OCI-M1 (cell line): ENCODE results near the gene BANF2.
"Not testable (repeated sequence)": the region's sequence is repeated elsewhere in the genome, so short reads cannot be mapped to it uniquely, and the experiment has no call there.

Experiments used
- DNase-seq: peaks from one replicate; lab custom pipeline; 2025; lab: John Stamatoyannopoulos, UW

BANF2 gene

GRCh38 chr20:17682889-17683198 is 16.9 kb upstream of the BANF2 start:
- DNase-seq, result no peak

- DNase-seq, result no peak
Observed at GRCh38 chr20:17683218-17684076, 16.3 kb upstream of the BANF2 start.

GRCh38 chr20:17684077-17684888 is 15.5 kb upstream of the BANF2 start:
- DNase-seq, result no peak

GRCh38 chr20:17685168-17685567 is 14.6 kb upstream of the BANF2 start:
- DNase-seq, result no peak

GRCh38 chr20:17687800-17688199 is 12.0 kb upstream of the BANF2 start:
- no peak for DNase-seq

- DNase-seq, result no peak
Observed at GRCh38 chr20:17688965-17689364, 10.8 kb upstream of the BANF2 start.

GRCh38 chr20:17690144-17690543 is 9.6 kb upstream of the BANF2 start:
- DNase-seq, result no peak

- no peak for DNase-seq
Observed at GRCh38 chr20:17691758-17692157, 8.0 kb upstream of the BANF2 start.

- no peak for DNase-seq
Observed at GRCh38 chr20:17693444-17694001, 6.2 kb upstream of the BANF2 start.

GRCh38 chr20:17694767-17695166 is 5.0 kb upstream of the BANF2 start:
- DNase-seq, result no peak

- DNase-seq, result no peak
Observed at GRCh38 chr20:17696287-17696686, 3.5 kb upstream of the BANF2 start.

GRCh38 chr20:17697171-17697570 is 2.6 kb upstream of the BANF2 start:
- no peak for DNase-seq

GRCh38 chr20:17698384-17698783 is 1.4 kb upstream of the BANF2 start:
- DNase-seq, result no peak

GRCh38 chr20:17700637-17701036 is 871 bp downstream of the BANF2 start:
- DNase-seq, result no peak

GRCh38 chr20:17701826-17702225 is 2.1 kb downstream of the BANF2 start:
- DNase-seq, result no peak

GRCh38 chr20:17704589-17705317 is 5.0 kb downstream of the BANF2 start:
- DNase-seq, result no peak

GRCh38 chr20:17705916-17706315 is 6.2 kb downstream of the BANF2 start:
- no peak for DNase-seq

- DNase-seq, result no peak
Observed at GRCh38 chr20:17706632-17707031, 6.9 kb downstream of the BANF2 start.

- not testable (repeated sequence) for DNase-seq
Observed at GRCh38 chr20:17707951-17708350, 8.2 kb downstream of the BANF2 start.

- no peak for DNase-seq
Observed at GRCh38 chr20:17708675-17709360, 9.1 kb downstream of the BANF2 start.

GRCh38 chr20:17709361-17710293 is 9.9 kb downstream of the BANF2 start:
- no peak for DNase-seq
